Measurements from ENCODE around the gene OR10H3.

- TF ChIP-seq EZH2 (IDR thresholded peaks at IDR 0.05) (no peak), CTCF (IDR thresholded peaks at IDR 0.05) (no peak), EZH2phosphoT487 (IDR thresholded peaks at IDR 0.05) (no peak)
These were observed 20.0 kb upstream of the OR10H3 start for GRCh38 chr19:15717809-15718208.
